ENCODE measurements around the gene DAPK1. TPM values are rescaled to one million over a fixed set of nuclear protein-coding genes. Genes with fewer than 3 reads are reported as not detected.

The DAPK1 gene
- total and polyA plus RNA-seq, 2 donors (not counting 1 experiment from before 2014, with no cell fraction given) = 1.7 to 2.8 TPM

- Histone ChIP-seq H3K4me1 (ENCODE audit: control insufficient read depth in 2 of 2, insufficient read depth in 2 of 2, low read length in 2 of 2) (no peaks in the 10 kb centered on the region), H2AFZ (ENCODE audit: insufficient read depth, low read depth, low read length, poor library complexity, severe bottlenecking) (no peak overlapping the region), H3K9ac (ENCODE audit: low read length) (no peak overlapping the region), H3K27me3 (replicated peaks in 1 of 4; ENCODE audit: control extremely low read depth in 1 of 4, control insufficient read depth in 3 of 4, insufficient read depth in 4 of 4, low read length in 3 of 4) (no peaks in the 10 kb centered on the region), H3K4me3 (ENCODE audit: control extremely low read depth in 1 of 5, extremely low read depth in 1 of 5, insufficient read depth in 1 of 5, low read depth in 2 of 5, low read length in 4 of 5) (no peak overlapping the region), H3K27ac (ENCODE audit: low read length in 2 of 2) (no peak overlapping the region), H4K20me1 (ENCODE audit: control insufficient read depth, insufficient read depth, low read length, poor library complexity, severe bottlenecking) (no peaks in the 10 kb centered on the region), H3K79me2 (ENCODE audit: control insufficient read depth, insufficient read depth, low read length) (no peaks in the 10 kb centered on the region), H3K4me2 (replicated peaks; ENCODE audit: low read depth, low read length, poor library complexity, severe bottlenecking) (no peak overlapping the region), H3K36me3 (replicated peaks in 1 of 2; ENCODE audit: control extremely low read depth in 1 of 2, control insufficient read depth in 1 of 2, extremely low read depth in 1 of 2, insufficient read depth in 2 of 2, low read length in 1 of 2) (no peaks in the 10 kb centered on the region), H3K9me3 (ENCODE audit: control extremely low read depth in 1 of 3, control insufficient read depth in 2 of 3, insufficient read depth in 1 of 3, low read length in 2 of 3) (no peaks in the 10 kb centered on the region)
- WGBS (ENCODE audit: insufficient coverage) = 0% methylated on average over 2 of the region's 4 CpGs
- peaks cover 2% of the 10 kb centered on the region for H3K9me3 Mint-ChIP-seq (ENCODE audit: insufficient read depth)
- intact Hi-C loops (cut with micrococcal nuclease) = no loop called here
- H3K4me1 Mint-ChIP-seq = no peaks in the 10 kb centered on the region
- POLR2A ChIA-PET = no interaction called here
- H3K27me3 Mint-ChIP-seq = no peaks in the 10 kb centered on the region
- ATAC-seq (ENCODE audit: low read depth) = no peak
- TF ChIP-seq CTCF (IDR thresholded peaks at IDR 0.05) = no peak
- no peak for TF ChIP-seq EZH2 (IDR thresholded peaks at IDR 0.05; ENCODE audit: borderline replicate concordance, insufficient read depth, low read depth, low read length, poor library complexity, severe bottlenecking)
- no peak overlapping the region for H3K4me3 Mint-ChIP-seq
- H3K27ac Mint-ChIP-seq = no peak overlapping the region
- CTCF ChIA-PET = no interaction called here
- no peak for DNase-seq
Observed at GRCh38 chr9:87741326-87741725, 243.7 kb downstream of the DAPK1 start.

- no peak overlapping the region for H3K9ac ChIP-seq (ENCODE audit: low read length)
- H3K79me2 ChIP-seq (ENCODE audit: control insufficient read depth, insufficient read depth, low read length) = no peaks in the 10 kb centered on the region
- Mint-ChIP-seq H3K4me3 (no peak overlapping the region), H3K4me1 (no peaks in the 10 kb centered on the region), H3K27ac (no peak overlapping the region), H3K27me3 (no peaks in the 10 kb centered on the region), H3K9me3 (ENCODE audit: insufficient read depth) (peaks cover 2% of the 10 kb centered on the region)
- no peak for TF ChIP-seq CTCF (IDR thresholded peaks at IDR 0.05)
- TF ChIP-seq EZH2 (IDR thresholded peaks at IDR 0.05; ENCODE audit: borderline replicate concordance, insufficient read depth, low read depth, low read length, poor library complexity, severe bottlenecking) = no peak
- H3K4me3 ChIP-seq (ENCODE audit: control extremely low read depth in 1 of 5, extremely low read depth in 1 of 5, insufficient read depth in 1 of 5, low read depth in 2 of 5, low read length in 4 of 5) = no peak overlapping the region
- H3K27ac ChIP-seq (ENCODE audit: low read length in 2 of 2) = no peak overlapping the region
- H3K36me3 ChIP-seq (replicated peaks in 1 of 2; ENCODE audit: control extremely low read depth in 1 of 2, control insufficient read depth in 1 of 2, extremely low read depth in 1 of 2, insufficient read depth in 2 of 2, low read length in 1 of 2) = no peaks in the 10 kb centered on the region
- H2AFZ ChIP-seq (ENCODE audit: insufficient read depth, low read depth, low read length, poor library complexity, severe bottlenecking) = no peak overlapping the region
- no peaks in the 10 kb centered on the region for H3K4me1 ChIP-seq (ENCODE audit: control insufficient read depth in 2 of 2, insufficient read depth in 2 of 2, low read length in 2 of 2)
- H3K27me3 ChIP-seq (replicated peaks in 1 of 4; ENCODE audit: control extremely low read depth in 1 of 4, control insufficient read depth in 3 of 4, insufficient read depth in 4 of 4, low read length in 3 of 4) = no peaks in the 10 kb centered on the region
- ChIA-PET POLR2A (no interaction called here), CTCF (no interaction called here)
- no peak for ATAC-seq (ENCODE audit: low read depth)
- H4K20me1 ChIP-seq (ENCODE audit: control insufficient read depth, insufficient read depth, low read length, poor library complexity, severe bottlenecking) = no peaks in the 10 kb centered on the region
- H3K9me3 ChIP-seq (ENCODE audit: control extremely low read depth in 1 of 3, control insufficient read depth in 2 of 3, insufficient read depth in 1 of 3, low read length in 2 of 3) = no peaks in the 10 kb centered on the region
- 24% methylated on average over 3 of the region's 5 CpGs for WGBS (ENCODE audit: insufficient coverage)
- DNase-seq = no peak
- intact Hi-C loops (cut with micrococcal nuclease) = no loop called here
- no peak overlapping the region for H3K4me2 ChIP-seq (replicated peaks; ENCODE audit: low read depth, low read length, poor library complexity, severe bottlenecking)
Observed at GRCh38 chr9:87741891-87742290, 244.2 kb downstream of the DAPK1 start.
